NCI-H2081 (cell line): ENCODE measurements around the gene ZNF837.

ENCODE experiments used
- DNase-seq, 2 experiments: peaks; one replicate each; lab custom pipeline; 2025; lab: John Stamatoyannopoulos, UW

Gene ZNF837

DNA sequence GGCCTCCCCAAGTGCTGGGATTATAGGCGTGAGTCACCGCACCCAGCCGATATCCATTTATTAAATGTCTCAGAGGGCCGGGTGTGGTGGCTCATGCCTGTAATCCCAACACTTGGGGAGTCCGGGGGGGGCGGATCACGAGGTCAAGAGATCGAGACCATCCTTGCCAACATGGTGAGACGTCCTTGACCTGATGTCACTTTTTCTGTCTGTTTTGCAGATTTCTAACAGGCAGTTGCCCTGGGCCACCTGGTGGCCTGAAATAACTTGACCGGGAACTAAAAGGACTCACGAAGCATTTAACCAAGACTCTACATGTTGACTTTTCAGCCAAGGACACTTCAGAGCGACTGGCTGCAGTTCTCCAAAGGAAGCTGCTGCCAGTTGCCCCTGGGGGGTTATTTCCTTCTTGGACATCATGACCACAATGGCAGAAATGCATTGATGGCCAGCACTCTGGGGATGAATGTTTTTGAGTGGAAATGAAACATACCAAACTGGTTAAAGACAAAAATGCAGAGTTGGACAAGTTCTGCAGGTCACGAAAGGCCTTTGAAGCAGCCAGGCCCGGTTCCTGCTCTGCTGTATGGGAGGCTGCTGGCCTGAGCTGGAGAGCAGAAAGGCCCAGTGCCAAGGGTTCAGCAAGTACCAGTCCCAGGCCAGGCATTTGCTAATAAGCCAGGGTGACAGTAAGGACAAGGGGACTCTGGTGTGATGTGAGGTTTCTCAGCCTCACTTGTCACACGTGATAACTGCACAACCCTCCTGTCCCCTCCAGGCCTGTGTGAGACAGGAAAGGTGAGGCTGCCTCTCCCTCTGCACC lies 8.3 kb downstream of the ZNF837 start:
- no peak for DNase-seq

DNA sequence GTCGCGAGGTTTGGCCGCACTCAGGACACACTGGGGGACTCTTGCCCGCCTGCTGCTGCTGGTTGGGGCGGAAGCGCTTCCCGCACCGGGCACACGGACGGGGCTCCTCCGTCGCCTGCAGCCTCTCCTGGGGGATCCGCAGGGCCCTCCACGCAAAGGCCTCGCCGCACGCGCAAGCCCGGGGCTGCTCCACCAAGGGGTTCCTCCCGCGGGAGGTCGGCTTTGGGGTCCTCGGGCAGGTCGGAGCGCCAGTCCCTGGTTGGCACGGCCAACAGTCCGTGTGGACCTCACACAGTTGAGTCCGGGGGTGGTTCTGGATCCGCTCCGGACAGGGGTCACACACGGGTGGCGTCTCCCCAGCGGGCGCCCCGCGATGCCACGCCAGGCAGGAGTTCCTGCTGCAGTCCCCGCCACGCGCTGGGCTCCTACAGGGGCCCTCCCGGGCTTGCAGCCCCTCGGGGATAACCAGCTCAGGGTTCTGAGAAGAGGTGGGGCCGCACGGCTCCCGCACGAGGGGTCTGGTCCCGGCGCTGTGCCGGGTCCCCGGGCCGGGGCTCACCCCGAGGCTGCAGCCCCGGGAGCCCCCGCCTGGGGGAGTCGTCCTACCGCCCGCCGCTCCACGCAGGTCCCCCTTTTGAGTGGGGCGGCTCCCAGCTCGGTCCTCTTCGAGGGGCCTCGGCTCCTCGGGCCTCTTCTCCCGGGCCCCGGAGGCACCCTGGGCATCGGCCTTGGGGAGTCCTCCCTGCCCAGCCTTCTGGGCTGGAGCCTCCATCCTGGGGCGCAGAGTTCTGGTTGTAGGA lies 12.1 kb downstream of the ZNF837 start:
- no peak for DNase-seq

- DNase-seq: no peak
Measured at GRCh38 chr19:58367698-58368454, 13.0 kb downstream of the ZNF837 start.

GRCh38 chr19:58366585-58367430 lies 14.0 kb downstream of the ZNF837 start:
- no peak for DNase-seq

DNA sequence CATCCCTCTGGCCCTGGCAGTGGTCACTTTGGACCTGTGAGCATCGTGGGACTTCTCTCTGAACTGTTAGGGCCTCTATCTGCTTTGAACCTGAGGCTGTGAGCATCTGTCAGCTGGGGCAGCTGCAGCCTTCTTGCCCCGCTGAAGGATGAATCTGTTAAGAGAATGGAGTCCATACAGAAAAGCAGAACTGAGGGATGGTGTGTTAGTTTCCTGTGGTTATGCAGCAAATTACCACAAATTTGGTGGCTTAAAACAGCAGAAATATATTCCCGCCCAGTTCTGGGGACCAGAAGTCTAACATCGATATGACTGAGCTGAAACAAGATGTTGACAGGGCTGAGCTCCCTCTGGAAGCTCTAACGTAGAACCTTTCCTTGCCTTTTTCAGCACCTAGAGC lies 16.7 kb downstream of the ZNF837 start:
- DNase-seq: no peak

- DNase-seq: peak; percentile 94 to 95
Measured at GRCh38 chr19:58362272-58362994, 18.4 kb downstream of the ZNF837 start, which contains the start of gene ZNF497. ZNF497 (minus strand) TSS chr19:58362751; CDS start chr19:58357635, 5,116 bp downstream.

DNA sequence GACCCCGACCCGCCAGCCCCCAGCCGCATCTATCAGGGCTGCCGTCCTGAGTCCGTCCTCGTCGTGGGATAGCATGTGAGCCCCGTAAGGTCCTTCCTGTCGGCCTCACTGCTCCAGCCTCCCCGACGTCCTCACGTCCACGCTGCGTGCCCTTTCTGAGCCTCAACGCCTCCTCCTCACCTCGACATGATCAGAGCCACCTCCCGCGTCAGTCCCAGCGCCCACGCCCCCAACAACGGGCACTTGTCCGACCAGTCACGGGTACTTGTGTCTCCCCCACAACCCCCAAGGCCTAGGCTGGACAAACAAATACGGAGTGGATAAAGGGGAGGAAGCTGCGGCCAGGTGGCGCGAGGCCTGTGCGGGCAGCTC lies 18.9 kb downstream of the ZNF837 start:
- peak; percentile 41 to 43 for DNase-seq

- DNase-seq: no peak
Measured at GRCh38 chr19:58357481-58358145, 23.2 kb downstream of the ZNF837 start.

GRCh38 chr19:58356766-58357480 lies 23.9 kb downstream of the ZNF837 start:
- no peak for DNase-seq

DNA sequence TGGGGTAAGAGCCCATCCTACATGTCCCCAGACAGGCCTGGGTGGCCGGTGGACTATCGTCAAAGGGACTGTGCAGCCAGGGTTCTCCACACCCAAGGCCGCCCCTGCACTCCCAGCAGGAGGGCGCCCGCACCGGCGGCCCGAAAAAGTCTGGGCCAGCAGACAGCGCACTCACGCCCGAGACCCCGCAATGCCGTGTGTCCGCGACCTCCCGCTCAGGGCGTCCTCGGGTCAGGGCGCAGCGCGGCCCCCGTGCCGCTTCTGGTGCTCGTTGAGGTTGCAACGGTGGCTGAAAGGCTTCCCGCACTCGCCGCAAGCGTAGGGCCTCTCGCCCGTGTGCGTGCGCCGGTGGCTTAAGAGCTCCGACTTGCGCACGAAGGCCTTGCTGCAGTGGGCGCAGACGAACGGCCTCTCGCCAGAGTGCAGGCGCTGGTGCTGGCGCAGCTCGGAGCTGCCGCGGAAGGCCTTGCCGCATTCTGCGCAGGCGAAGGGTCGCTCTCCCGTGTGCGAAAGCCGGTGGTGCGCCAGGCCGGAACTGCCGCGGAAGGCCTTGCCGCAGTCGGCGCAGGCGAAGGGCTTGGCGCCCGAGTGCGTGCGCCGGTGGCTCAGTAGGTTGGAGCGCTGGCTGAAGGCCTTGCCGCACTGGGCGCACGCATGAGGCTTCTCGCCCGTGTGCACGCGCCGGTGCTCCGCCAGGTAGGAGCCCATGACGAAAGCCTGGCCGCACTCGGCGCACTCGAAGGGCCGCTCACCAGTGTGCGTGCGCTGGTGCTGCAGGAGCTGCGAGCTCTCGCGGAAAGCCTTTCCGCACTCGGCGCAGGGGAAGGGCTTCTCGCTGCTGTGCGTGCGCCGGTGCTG lies 24.7 kb downstream of the ZNF837 start:
- DNase-seq: no peak

DNA sequence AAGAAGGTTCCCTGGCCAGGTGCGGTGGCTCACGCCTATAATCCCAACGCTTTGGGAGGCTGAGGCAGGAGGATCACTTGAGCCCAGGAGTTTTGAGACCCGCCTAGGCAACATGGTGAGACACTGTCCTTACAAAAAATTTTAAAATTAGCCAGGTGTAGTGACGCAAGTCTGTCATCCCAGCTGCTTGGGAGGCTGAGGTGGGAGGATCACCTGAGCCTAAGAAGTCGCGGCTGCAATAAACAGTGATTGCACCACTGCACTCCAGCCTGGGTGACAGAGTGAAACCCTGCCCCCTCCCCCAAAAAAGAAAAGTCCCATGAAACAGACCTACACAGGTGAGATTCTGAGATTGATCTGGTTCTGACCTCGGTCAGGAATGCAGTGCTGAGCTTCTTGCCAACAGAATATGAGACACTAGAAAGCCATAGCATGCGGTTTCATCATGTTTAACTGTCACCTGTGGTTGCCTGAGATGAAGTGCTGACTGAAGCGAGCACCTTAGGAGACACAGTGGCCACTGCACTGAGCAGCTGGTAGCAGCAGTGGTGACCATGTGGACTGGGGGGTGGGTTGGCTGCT lies 25.5 kb downstream of the ZNF837 start:
- DNase-seq: no peak

- no peak for DNase-seq
Measured at GRCh38 chr19:58354478-58355030, 26.3 kb downstream of the ZNF837 start.

- no peak for DNase-seq
Measured at GRCh38 chr19:58353717-58354477, 26.9 kb downstream of the ZNF837 start.

DNA sequence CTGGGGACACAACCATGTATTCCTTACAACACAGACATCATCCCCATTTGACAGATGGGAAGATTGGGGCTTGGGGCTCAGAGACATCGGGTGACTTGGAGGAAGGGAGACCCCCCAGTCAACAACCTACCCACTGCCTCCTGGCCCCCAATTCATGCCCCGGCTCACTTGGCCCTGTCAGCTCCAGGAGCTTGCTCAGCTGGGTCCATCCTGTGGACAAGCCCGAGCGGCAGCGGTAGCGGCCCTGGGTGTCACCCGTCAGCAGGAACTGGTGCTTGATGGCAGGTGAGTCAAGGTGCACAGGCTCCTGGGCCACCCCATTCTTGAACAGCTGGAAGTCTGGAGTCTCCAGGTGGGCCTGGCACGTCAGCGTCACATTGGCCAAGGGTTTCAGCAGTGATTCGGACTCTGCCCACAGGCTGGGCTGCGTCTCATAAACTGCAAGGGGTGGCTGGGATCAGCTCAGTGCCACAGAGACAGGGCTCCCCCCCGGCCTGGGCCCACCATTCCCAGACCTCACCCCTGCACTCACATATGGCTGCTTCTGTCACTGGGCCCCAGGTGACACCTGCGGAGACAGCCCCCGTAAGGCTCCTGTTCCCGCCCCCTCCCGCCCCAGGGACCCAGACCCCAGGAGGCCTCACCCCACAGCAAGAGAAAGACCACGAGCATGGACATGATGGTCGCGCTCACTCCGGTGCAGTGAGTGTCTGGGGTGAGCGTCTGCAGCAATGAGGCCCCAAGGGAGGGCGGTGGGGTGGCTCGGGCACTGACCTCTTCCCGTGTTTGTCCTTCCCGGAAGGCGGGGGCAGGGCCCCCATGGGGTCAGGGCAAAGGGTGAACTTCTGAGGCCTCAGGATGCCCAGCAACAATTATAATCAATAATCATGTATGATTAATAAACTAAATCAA lies 27.8 kb downstream of the ZNF837 start, which contains the start of gene A1BG:
TSS of gene A1BG (minus strand) at position 733 of the 912 bp plus-strand sequence. CDS start at position 678, 55 bp downstream.
- no peak for DNase-seq

DNA sequence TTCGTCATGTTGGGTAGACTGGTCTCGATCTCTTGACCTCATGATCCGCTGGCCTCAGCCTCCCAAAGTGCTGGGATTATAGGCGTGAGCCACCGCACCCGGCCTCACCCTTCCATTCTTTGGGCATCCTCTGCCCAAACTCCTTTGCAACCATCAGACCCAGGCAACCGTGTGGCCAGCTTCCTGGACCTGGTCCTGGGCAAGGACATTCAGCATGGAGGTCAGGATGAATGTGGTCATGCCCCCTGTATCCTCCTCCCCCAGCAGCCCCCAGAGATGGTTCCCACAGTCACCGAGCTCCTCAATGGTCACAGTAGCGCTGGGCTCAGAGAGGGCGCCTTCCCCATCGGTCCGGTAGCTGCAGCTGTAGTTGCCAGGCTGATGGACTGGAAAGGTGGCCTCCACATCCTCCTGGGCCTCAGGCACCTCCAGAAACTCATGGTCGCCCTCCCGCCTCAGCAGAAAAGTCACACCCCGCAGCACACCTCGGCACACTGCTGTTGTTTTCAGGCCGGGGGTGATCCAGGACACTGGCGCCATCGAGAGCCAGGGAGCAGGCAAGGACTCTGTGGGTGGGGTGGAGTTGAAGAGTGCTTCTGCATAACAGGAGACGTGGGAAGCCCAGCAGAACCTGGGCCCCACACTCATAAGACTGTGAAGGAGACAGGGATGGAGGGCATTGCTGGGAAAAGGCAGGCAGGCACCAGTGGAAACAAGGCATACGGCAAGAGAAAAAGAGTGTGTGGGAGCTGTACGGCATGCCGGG lies 28.7 kb downstream of the ZNF837 start:
- no peak for DNase-seq
